ENCODE data around the gene TRAPPC11. TPM values are rescaled to one million over a fixed set of nuclear protein-coding genes. Genes with fewer than 3 reads are reported as not detected.

Gene TRAPPC11
- total RNA-seq, 4 donors from 2014 or later, result 34.6 to 84.1 (median 41.8) TPM

DNA sequence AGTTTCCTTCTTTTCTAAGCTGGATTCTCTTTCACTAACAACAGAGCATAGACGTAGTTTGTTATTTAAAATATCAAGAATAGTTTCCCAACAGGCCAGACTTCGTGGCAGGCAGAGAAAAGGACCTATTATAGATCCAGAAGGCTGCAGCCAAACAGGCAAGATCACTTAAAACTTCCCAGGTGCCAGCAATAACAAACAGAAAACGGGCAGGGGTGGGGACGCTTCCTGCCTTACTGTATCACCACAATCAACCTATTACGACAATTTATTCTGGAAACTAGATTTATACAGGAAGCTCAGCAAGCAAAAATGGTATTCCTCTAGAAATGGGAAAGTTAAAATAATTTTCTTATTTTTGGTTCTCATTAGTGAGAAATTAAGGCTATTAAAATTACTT is 22.2 kb upstream of the TRAPPC11 start:
- Histone ChIP-seq H3K27ac (peak overlapping the region in 2 of 3 donors; percentile 10 to 15), H3K4me1 (peaks cover 3 to 28% of the 10 kb centered on the region in 2 donors), H3K9me3 (no peaks in the 10 kb centered on the region), H3K27me3 (no peaks in the 10 kb centered on the region), H3K4me3 (replicated peaks in 1 of 3) (no peak overlapping the region), H3K36me3 (no peaks in the 10 kb centered on the region)
- peak in 1 of 2 donors; percentile 14 for DNase-seq
- TF ChIP-seq, protein P1, sequence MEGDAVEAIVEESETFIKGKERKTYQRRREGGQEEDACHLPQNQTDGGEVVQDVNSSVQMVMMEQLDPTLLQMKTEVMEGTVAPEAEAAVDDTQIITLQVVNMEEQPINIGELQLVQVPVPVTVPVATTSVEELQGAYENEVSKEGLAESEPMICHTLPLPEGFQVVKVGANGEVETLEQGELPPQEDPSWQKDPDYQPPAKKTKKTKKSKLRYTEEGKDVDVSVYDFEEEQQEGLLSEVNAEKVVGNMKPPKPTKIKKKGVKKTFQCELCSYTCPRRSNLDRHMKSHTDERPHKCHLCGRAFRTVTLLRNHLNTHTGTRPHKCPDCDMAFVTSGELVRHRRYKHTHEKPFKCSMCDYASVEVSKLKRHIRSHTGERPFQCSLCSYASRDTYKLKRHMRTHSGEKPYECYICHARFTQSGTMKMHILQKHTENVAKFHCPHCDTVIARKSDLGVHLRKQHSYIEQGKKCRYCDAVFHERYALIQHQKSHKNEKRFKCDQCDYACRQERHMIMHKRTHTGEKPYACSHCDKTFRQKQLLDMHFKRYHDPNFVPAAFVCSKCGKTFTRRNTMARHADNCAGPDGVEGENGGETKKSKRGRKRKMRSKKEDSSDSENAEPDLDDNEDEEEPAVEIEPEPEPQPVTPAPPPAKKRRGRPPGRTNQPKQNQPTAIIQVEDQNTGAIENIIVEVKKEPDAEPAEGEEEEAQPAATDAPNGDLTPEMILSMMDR (IDR thresholded peaks at IDR 0.05), result no peak
- no peak for TF ChIP-seq POLR2A (IDR thresholded peaks at IDR 0.05)
- intact Hi-C loops (cut with DNase I), result no loop called here
- 15 to 21% methylated on average over 5 of the region's 5 CpGs for WGBS, 2 donors

DNA sequence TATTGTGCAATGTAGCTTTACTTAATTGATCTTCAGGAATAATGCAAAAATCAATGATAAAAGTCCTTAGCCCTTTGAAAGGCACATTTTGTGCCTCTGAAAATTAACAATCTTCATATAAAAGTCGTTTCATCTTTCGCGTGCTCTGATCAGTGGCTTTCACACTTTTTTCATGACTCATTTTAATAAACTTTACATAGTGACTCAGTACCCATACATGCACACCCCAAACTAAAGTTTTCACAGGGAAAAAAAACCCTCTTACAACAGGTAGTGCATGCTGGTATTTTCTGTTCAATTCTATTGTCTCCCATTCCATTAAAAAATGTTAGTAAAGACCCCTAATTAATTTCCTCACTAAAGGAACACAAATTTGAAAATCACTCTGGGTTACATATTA is 21.6 kb upstream of the TRAPPC11 start:
- Histone ChIP-seq H3K27me3 (no peaks in the 10 kb centered on the region), H3K27ac (no peak overlapping the region), H3K4me3 (replicated peaks in 1 of 3) (no peak overlapping the region), H3K9me3 (no peaks in the 10 kb centered on the region), H3K4me1 (peaks cover 3 to 22% of the 10 kb centered on the region in 2 donors), H3K36me3 (no peaks in the 10 kb centered on the region)
- TF ChIP-seq, protein P1 (IDR thresholded peaks at IDR 0.05), result no peak
- no peak for TF ChIP-seq POLR2A (IDR thresholded peaks at IDR 0.05)
- WGBS, 2 donors, result 84 to 87% methylated on average over 3 of the region's 3 CpGs
- intact Hi-C loops (cut with DNase I), result no loop called here
- DNase-seq, result no peak

DNA sequence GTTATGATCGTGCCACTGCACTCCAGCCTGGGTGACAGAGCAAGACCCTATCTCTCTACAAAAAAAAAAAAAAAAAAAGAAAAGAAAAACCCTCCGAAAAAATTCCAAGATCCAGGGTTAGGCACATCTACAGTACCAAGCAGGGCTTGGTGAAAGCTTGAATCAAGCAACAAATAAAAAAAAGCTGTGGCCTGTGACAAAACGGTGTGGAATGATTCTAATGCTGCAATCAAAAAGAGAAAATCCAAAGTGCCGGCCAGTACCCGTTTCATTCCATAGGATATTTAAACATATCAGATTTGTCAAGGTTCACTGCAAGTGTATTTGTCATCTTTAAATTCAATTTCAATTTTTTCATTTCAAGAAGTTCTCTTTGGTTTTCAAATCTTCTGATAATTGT is 20.7 kb upstream of the TRAPPC11 start:
- WGBS, 2 donors, result 93% methylated on average over 4 to 5 of the region's 5 CpGs
- intact Hi-C loops (cut with DNase I), result no loop called here
- no peak overlapping the region for H3K4me3 ChIP-seq (replicated peaks in 1 of 3)

DNA sequence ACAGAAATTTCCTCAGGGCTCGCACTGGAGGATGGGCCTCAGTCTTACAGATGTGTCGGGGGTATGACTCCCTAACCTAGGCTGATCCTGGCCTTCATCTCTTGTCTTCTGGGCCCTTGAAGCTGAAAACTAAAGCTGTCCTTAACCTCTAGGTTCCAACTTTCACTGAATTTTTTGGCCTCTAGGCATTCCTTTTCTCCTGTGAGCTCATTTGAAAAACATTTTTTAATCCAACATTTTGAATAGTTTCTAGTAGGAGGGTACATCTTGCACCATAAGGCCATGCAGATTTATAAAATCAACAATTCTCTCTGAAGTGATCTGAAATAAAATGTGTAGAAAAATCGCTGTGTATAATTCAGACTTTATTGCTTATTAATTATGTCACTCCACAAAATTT is 19.8 kb upstream of the TRAPPC11 start:
- peaks cover 0 to 11% of the 10 kb centered on the region in 2 donors for H3K4me1 ChIP-seq
- 78 to 96% methylated on average over 3 of the region's 3 CpGs for WGBS, 2 donors
- intact Hi-C loops (cut with DNase I), result no loop called here
- no peak for TF ChIP-seq POLR2A (IDR thresholded peaks at IDR 0.05)
- TF ChIP-seq, protein P1 (IDR thresholded peaks at IDR 0.05), result no peak
- DNase-seq, result no peak
- no peak overlapping the region for H3K4me3 ChIP-seq (replicated peaks in 1 of 3)
- no peak overlapping the region for H3K27ac ChIP-seq
- no peaks in the 10 kb centered on the region for H3K9me3 ChIP-seq
- H3K27me3 ChIP-seq, result no peaks in the 10 kb centered on the region
- H3K36me3 ChIP-seq, result no peaks in the 10 kb centered on the region

More for the DNA sequence above, 20.7 kb upstream of the TRAPPC11 start:
- no peaks in the 10 kb centered on the region for H3K27me3 ChIP-seq
- no peak overlapping the region for H3K27ac ChIP-seq
- DNase-seq, result no peak
- H3K4me1 ChIP-seq, result peaks cover 0 to 15% of the 10 kb centered on the region in 2 donors
- H3K36me3 ChIP-seq, result no peaks in the 10 kb centered on the region
- H3K9me3 ChIP-seq, result no peaks in the 10 kb centered on the region
- no peak for TF ChIP-seq POLR2A (IDR thresholded peaks at IDR 0.05)
- TF ChIP-seq, protein P1 (IDR thresholded peaks at IDR 0.05), result no peak

DNA sequence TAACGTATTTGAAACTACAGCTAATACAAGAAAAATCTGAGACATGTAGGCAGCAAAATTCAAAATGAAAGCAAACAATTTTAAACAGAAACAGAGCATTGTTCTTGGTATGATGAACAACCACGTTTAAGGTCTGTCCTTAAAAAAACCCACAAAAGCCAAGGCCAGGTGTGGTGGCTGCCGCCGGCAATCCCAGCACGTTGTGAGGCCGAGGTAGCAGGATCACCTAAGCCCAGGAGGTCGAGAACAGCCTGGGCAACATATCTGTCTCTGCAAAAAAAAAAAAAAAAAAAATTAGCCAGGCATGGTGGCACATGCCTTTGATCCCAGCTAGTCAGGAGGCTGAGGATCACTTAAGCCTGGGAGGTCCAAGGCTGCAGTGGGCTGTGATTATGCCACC is 13.8 kb upstream of the TRAPPC11 start:
- TF ChIP-seq, protein P1 (IDR thresholded peaks at IDR 0.05), result no peak
- no peak for TF ChIP-seq POLR2A (IDR thresholded peaks at IDR 0.05)
- DNase-seq, result no peak
- no peaks in the 10 kb centered on the region for H3K4me1 ChIP-seq
- H3K27me3 ChIP-seq, result no peaks in the 10 kb centered on the region
- H3K27ac ChIP-seq, result no peak overlapping the region
- H3K4me3 ChIP-seq (replicated peaks in 1 of 3), result no peak overlapping the region
- intact Hi-C loops (cut with DNase I), result no loop called here
- WGBS, 2 donors, result 92% methylated on average over 7 of the region's 7 CpGs
- no peaks in the 10 kb centered on the region for H3K9me3 ChIP-seq
- peaks cover 18 to 35% of the 10 kb centered on the region in 2 donors for H3K36me3 ChIP-seq

Measured in thyroid gland (tissue), 4 donors.